ENCODE measurements around the gene MRC2.

Gene MRC2

DNA sequence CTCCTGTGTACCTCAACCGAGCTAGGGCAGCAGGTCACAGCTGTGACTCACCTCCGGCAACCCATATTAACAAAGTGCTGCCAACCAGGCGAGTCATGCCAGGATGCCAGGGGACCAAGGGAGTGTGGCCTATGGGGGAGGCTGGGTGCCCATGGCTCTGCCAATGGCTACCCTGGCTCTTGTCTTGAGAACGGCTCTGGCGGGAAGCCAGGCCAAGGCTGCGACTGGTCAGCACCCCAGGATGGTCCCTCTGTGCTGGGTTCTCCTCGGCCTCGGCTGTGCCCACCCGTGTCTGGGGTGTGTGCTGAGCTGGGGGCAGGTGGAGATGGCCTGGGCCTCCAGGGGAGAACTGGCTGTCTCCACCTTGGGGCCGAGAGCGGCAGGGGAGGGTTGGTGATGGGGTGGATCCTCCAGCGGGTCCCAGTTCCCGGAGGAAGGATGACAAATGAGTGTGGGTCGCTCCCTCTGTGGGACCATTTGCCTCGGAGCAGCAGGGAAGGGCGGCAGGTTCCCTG is 75.8 kb downstream of the MRC2 start:
- TF ChIP-seq SIN3A (IDR thresholded peaks at IDR 0.05; ENCODE audit: borderline replicate concordance, insufficient read depth, low read length): no peak
- TF ChIP-seq FOXP2 (optimal IDR thresholded peaks at IDR 0.05; ENCODE audit: borderline replicate concordance, extremely low read depth, extremely low read length, insufficient read depth): no peak
- no peak for TF ChIP-seq POLR2AphosphoS5 (IDR thresholded peaks at IDR 0.05; ENCODE audit: low read depth, low read length)
- TF ChIP-seq REST (IDR thresholded peaks at IDR 0.05; ENCODE audit: insufficient read depth in 1 of 2, low read depth in 2 of 2, low read length in 2 of 2): no peak
- no peak for TF ChIP-seq TAF1 (IDR thresholded peaks at IDR 0.05; ENCODE audit: borderline replicate concordance, insufficient read depth, low read length)

- TF ChIP-seq FOXP2 (optimal IDR thresholded peaks at IDR 0.05; ENCODE audit: borderline replicate concordance, extremely low read depth, extremely low read length, insufficient read depth) (peak; percentile 47), REST (IDR thresholded peaks at IDR 0.05; ENCODE audit: insufficient read depth in 1 of 2, low read depth in 2 of 2, low read length in 2 of 2) (0 out of 4 replicates have a peak, but pooled peaks of 1 of the 2 experiments have one; percentile 20), POLR2AphosphoS5 (IDR thresholded peaks at IDR 0.05; ENCODE audit: low read depth, low read length) (no peak), TAF1 (IDR thresholded peaks at IDR 0.05; ENCODE audit: borderline replicate concordance, insufficient read depth, low read length) (no peak), SIN3A (IDR thresholded peaks at IDR 0.05; ENCODE audit: borderline replicate concordance, insufficient read depth, low read length) (no peak)
Measured at GRCh38 chr17:62703776-62704380, 76.4 kb downstream of the MRC2 start.

DNA sequence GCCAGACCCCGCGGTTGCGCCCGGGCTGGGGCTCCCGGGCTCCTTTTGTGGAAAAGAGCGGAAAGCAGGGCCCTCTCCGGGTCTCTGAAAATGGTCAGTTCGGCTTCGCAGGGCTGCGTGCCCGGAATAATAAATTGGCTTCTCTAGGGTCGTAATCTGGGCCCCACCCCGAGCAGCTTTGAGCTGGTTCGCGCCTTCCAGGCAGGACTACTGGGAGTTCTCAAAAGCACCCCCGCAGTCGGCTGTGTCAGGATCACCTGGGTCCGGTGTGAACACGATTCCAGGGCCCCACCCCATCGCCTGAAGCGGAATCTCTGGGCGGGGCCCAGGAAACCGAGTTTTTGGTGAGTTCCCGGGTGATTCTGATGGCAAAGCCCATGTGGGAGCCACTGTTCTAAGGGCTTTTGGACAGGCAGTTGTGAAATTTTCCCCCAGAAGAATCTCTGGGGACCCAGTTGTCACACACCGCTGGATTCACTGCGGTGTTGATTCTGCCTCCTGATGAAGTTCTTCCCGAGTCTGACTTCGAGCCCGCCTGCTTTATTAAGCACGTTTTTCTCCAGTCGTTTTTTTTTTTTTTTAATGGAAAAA is 77.0 kb downstream of the MRC2 start:
- no peak for TF ChIP-seq TAF1 (IDR thresholded peaks at IDR 0.05; ENCODE audit: borderline replicate concordance, insufficient read depth, low read length)
- 0 out of 2 replicates have a peak, but pooled peaks have one; percentile 47 for TF ChIP-seq SIN3A (IDR thresholded peaks at IDR 0.05; ENCODE audit: borderline replicate concordance, insufficient read depth, low read length)

DNA sequence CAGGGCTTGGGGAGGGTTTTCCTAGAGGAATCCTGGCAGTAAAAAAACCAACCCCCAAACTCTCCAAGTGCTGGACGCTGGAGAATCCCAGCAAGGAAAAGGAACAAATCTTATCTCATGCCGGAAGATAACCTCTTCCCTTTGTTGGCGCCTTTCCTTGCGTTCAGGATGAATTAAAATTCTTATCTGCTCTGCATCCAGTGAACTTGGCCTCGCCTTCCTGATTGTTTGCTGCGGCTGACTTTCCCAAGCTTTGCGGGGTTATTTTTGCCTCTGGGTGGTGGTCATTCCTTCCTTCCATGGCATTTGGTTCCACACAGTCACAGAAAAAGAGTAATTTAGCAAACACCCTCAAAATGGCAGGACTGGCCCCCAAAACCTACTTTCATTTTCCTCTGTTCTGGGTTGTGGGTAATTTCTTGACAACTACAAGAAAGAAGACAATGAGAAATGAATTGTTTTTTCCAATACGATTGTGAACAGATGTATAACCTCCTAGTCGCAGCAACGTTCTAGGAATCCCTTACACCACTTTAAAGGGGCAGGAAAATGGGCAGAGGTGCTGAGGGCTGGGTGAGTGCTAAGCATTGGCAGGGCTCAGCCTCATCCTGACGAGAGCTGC is 77.8 kb downstream of the MRC2 start:
- no peak for TF ChIP-seq FOXP2 (optimal IDR thresholded peaks at IDR 0.05; ENCODE audit: borderline replicate concordance, extremely low read depth, extremely low read length, insufficient read depth)
- no peak for TF ChIP-seq TAF1 (IDR thresholded peaks at IDR 0.05; ENCODE audit: borderline replicate concordance, insufficient read depth, low read length)
- no peak for TF ChIP-seq POLR2AphosphoS5 (IDR thresholded peaks at IDR 0.05; ENCODE audit: low read depth, low read length)
- TF ChIP-seq SIN3A (IDR thresholded peaks at IDR 0.05; ENCODE audit: borderline replicate concordance, insufficient read depth, low read length): no peak
- TF ChIP-seq REST (IDR thresholded peaks at IDR 0.05; ENCODE audit: insufficient read depth in 1 of 2, low read depth in 2 of 2, low read length in 2 of 2): no peak

GRCh38 chr17:62705778-62706597 is 78.5 kb downstream of the MRC2 start:
- no peak for TF ChIP-seq REST (IDR thresholded peaks at IDR 0.05; ENCODE audit: insufficient read depth in 1 of 2, low read depth in 2 of 2, low read length in 2 of 2)
- no peak for TF ChIP-seq SIN3A (IDR thresholded peaks at IDR 0.05; ENCODE audit: borderline replicate concordance, insufficient read depth, low read length)
- no peak for TF ChIP-seq TAF1 (IDR thresholded peaks at IDR 0.05; ENCODE audit: borderline replicate concordance, insufficient read depth, low read length)
- TF ChIP-seq FOXP2 (optimal IDR thresholded peaks at IDR 0.05; ENCODE audit: borderline replicate concordance, extremely low read depth, extremely low read length, insufficient read depth): no peak
- TF ChIP-seq POLR2AphosphoS5 (IDR thresholded peaks at IDR 0.05; ENCODE audit: low read depth, low read length): no peak

Measured in PFSK-1 (cell line).